ENCODE measurements around the gene APAF1.

Gene APAF1

DNA sequence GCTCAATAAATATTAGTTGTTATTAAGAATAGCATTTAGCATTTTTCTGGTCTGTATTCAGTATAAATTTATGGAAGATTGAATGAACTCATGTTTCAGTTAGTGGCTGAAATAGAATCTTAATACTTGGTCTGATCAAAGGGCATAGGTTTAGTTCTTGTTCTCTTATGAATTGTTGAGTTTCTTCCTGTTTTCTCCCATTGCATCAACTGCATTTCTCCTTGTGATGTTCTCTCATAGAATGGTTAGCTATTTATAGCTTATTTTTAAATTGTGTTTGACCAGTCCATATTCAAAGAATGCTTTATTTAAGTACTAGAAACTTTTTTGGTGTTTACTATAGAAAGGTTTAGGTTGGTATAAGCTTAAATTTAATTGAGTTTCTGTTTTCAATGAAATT lies 29.8 kb downstream of the APAF1 start:
- Histone ChIP-seq H3K27me3 (no peaks in the 10 kb centered on the region), H3K4me1 (ENCODE audit: control insufficient read depth in 1 of 2, insufficient read depth in 1 of 2, low read depth in 1 of 2, low read length in 1 of 2) (no peaks in the 10 kb centered on the region), H3K4me3 (ENCODE audit: low read depth in 1 of 2, low read length in 1 of 2) (no peak overlapping the region), H3K27ac (no peak overlapping the region), H3K9me3 (no peaks in the 10 kb centered on the region), H3K36me3 (peaks cover 99% of the 10 kb centered on the region)
- TF ChIP-seq, protein P1, sequence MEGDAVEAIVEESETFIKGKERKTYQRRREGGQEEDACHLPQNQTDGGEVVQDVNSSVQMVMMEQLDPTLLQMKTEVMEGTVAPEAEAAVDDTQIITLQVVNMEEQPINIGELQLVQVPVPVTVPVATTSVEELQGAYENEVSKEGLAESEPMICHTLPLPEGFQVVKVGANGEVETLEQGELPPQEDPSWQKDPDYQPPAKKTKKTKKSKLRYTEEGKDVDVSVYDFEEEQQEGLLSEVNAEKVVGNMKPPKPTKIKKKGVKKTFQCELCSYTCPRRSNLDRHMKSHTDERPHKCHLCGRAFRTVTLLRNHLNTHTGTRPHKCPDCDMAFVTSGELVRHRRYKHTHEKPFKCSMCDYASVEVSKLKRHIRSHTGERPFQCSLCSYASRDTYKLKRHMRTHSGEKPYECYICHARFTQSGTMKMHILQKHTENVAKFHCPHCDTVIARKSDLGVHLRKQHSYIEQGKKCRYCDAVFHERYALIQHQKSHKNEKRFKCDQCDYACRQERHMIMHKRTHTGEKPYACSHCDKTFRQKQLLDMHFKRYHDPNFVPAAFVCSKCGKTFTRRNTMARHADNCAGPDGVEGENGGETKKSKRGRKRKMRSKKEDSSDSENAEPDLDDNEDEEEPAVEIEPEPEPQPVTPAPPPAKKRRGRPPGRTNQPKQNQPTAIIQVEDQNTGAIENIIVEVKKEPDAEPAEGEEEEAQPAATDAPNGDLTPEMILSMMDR (IDR thresholded peaks at IDR 0.05), result no peak

- H3K9me3 ChIP-seq, result no peaks in the 10 kb centered on the region
- no peaks in the 10 kb centered on the region for H3K4me1 ChIP-seq (ENCODE audit: control insufficient read depth in 1 of 2, insufficient read depth in 1 of 2, low read depth in 1 of 2, low read length in 1 of 2)
- TF ChIP-seq, protein P1 (IDR thresholded peaks at IDR 0.05), result no peak
- H3K27ac ChIP-seq, result no peak overlapping the region
- peaks cover 99% of the 10 kb centered on the region for H3K36me3 ChIP-seq
- no peak overlapping the region for H3K4me3 ChIP-seq (ENCODE audit: low read depth in 1 of 2, low read length in 1 of 2)
- no peaks in the 10 kb centered on the region for H3K27me3 ChIP-seq
Observed at GRCh38 chr12:98678236-98678945, 33.3 kb downstream of the APAF1 start.

- TF ChIP-seq, protein P1 (IDR thresholded peaks at IDR 0.05), result no peak
- no peaks in the 10 kb centered on the region for H3K9me3 ChIP-seq
- H3K4me1 ChIP-seq (ENCODE audit: control insufficient read depth in 1 of 2, insufficient read depth in 1 of 2, low read depth in 1 of 2, low read length in 1 of 2), result no peaks in the 10 kb centered on the region
- H3K27ac ChIP-seq, result no peak overlapping the region
- peaks cover 99% of the 10 kb centered on the region for H3K36me3 ChIP-seq
- H3K4me3 ChIP-seq (ENCODE audit: low read depth in 1 of 2, low read length in 1 of 2), result no peak overlapping the region
- no peaks in the 10 kb centered on the region for H3K27me3 ChIP-seq
Observed at GRCh38 chr12:98678946-98679610, 34.0 kb downstream of the APAF1 start.

- Histone ChIP-seq H3K36me3 (peaks cover 99% of the 10 kb centered on the region), H3K27ac (no peak overlapping the region), H3K9me3 (no peaks in the 10 kb centered on the region), H3K27me3 (no peaks in the 10 kb centered on the region), H3K4me3 (ENCODE audit: low read depth in 1 of 2, low read length in 1 of 2) (no peak overlapping the region), H3K4me1 (ENCODE audit: control insufficient read depth in 1 of 2, insufficient read depth in 1 of 2, low read depth in 1 of 2, low read length in 1 of 2) (no peaks in the 10 kb centered on the region)
- TF ChIP-seq, protein P1 (IDR thresholded peaks at IDR 0.05), result no peak
Observed at GRCh38 chr12:98679611-98680005, 34.5 kb downstream of the APAF1 start.

DNA sequence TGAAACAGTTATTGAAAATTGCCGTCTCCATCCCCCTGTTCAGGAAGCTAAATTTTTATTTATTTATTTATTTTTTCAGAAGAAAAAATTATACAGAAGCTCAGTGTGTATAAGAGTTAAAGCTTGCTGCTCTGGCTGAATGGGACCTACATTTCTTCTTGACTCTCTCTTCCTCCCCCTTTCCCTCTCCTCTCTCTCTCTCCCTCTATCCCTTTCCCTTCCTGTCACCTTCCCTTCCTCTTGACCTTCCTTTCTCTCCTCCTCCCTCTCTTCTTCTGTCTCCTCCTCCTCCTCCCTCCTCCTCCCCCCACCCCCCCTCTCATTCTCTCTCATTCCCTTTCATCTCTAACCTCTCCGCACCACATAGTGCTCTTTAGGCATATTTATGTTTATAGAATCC lies 39.1 kb downstream of the APAF1 start:
- Histone ChIP-seq H3K27ac (no peak overlapping the region), H3K36me3 (peaks cover 98% of the 10 kb centered on the region), H3K27me3 (no peaks in the 10 kb centered on the region), H3K4me1 (ENCODE audit: control insufficient read depth in 1 of 2, insufficient read depth in 1 of 2, low read depth in 1 of 2, low read length in 1 of 2) (no peaks in the 10 kb centered on the region), H3K9me3 (no peaks in the 10 kb centered on the region), H3K4me3 (ENCODE audit: low read depth in 1 of 2, low read length in 1 of 2) (no peak overlapping the region)
- TF ChIP-seq, protein P1 (IDR thresholded peaks at IDR 0.05), result no peak
